Fibroblast of the conjunctiva (primary cell): ENCODE data around the gene CCND1.
"Not testable (repeated sequence)": the region's sequence is repeated elsewhere in the genome, so short reads cannot be mapped to it uniquely, and the experiment has no call there.

Experiments used
- DNase-seq: peaks from one replicate; pipeline ENCODE4 v3.0.0-alpha.2; 2010; ENCODE audit warnings: low read depth

Gene CCND1

GRCh38 chr11:69694781-69695180 is 53.8 kb downstream of the CCND1 start:
- DNase-seq, result no peak

GRCh38 chr11:69695581-69695980 is 54.6 kb downstream of the CCND1 start:
- no peak for DNase-seq

- not testable (repeated sequence) for DNase-seq
Observed at GRCh38 chr11:69695995-69696394, 55.0 kb downstream of the CCND1 start.

GRCh38 chr11:69696749-69697468 is 56.0 kb downstream of the CCND1 start:
- DNase-seq, result no peak

- no peak for DNase-seq
Observed at GRCh38 chr11:69697469-69697843, 56.5 kb downstream of the CCND1 start.

- DNase-seq, result no peak
Observed at GRCh38 chr11:69697861-69698260, 56.9 kb downstream of the CCND1 start.

GRCh38 chr11:69698362-69698761 is 57.4 kb downstream of the CCND1 start:
- DNase-seq, result no peak

- no peak for DNase-seq
Observed at GRCh38 chr11:69699213-69699612, 58.3 kb downstream of the CCND1 start.

GRCh38 chr11:69700278-69701140 is 59.6 kb downstream of the CCND1 start:
- DNase-seq, result no peak

- DNase-seq, result no peak
Observed at GRCh38 chr11:69702239-69702691, 61.3 kb downstream of the CCND1 start.

- DNase-seq, result no peak
Observed at GRCh38 chr11:69702769-69703452, 62.0 kb downstream of the CCND1 start.

- DNase-seq, result no peak
Observed at GRCh38 chr11:69703453-69703767, 62.5 kb downstream of the CCND1 start.
